Fibroblast of lung (primary cell): ENCODE results near the gene KAT14.

Experiments
- EZH2 ChIP-seq: IDR thresholded peaks from 2 replicates; pipeline ENCODE4 v1.5.1; 2012; ENCODE audit warnings: low read length, control low read depth, mild to moderate bottlenecking; ENCODE audit errors: missing control alignments
- TF ChIP-seq, protein P1 (sequence below), 2 donors: IDR thresholded peaks in 1 of 2; conservative IDR thresholded peaks in 1 of 2; 1 replicate in 1 of 2; 2 replicates in 1 of 2; pipeline ENCODE4 v1.5.1; 2011 to 2012; ENCODE audit warnings: low read length in 2 of 2, control low read depth in 1 of 2, inconsistent platforms in 1 of 2, low read depth in 1 of 2, mild to moderate bottlenecking in 1 of 2

DNA sequence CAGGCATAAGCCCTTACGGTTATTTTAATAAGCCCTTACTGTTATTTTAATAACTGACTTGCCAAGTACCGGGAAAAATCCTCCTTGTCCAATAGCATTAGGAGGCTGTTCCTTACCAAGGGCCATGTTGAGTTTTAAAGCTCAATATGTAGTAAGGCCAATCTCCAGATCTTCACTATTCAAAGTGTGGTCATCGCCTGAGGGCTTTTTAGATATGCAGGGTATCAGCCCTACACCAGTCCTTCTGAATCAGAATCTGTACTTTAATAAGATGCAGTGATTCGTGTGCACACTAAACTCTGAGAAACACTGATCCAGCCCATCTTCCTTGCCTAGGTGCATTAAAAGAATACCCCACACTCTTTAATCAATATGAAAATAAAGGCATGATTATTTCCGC is 77.9 kb downstream of the KAT14 start:
- TF ChIP-seq, protein P1, sequence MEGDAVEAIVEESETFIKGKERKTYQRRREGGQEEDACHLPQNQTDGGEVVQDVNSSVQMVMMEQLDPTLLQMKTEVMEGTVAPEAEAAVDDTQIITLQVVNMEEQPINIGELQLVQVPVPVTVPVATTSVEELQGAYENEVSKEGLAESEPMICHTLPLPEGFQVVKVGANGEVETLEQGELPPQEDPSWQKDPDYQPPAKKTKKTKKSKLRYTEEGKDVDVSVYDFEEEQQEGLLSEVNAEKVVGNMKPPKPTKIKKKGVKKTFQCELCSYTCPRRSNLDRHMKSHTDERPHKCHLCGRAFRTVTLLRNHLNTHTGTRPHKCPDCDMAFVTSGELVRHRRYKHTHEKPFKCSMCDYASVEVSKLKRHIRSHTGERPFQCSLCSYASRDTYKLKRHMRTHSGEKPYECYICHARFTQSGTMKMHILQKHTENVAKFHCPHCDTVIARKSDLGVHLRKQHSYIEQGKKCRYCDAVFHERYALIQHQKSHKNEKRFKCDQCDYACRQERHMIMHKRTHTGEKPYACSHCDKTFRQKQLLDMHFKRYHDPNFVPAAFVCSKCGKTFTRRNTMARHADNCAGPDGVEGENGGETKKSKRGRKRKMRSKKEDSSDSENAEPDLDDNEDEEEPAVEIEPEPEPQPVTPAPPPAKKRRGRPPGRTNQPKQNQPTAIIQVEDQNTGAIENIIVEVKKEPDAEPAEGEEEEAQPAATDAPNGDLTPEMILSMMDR (conservative IDR thresholded peaks at IDR 0.05 in 1 of 2, IDR thresholded peaks at IDR 0.05 in 1 of 2; ENCODE audit: low read depth in 1 of 2, low read length in 2 of 2) = no peak
- TF ChIP-seq EZH2 = no peak
